T-helper 1 cell treated with Interleukin-12 subunit alpha and Interleukin-12 subunit beta and Interleukin-4 antibody, amounts not matched to agents 30 μg/mL and 1 μg/mL, for 36 hours (primary cell): ENCODE data around the gene SPART.
A peak's percentile ranks its signal among the peaks of the same experiment; 100 is the strongest.

Experiments
- H3K27ac Mint-ChIP-seq: one replicate; pipeline ENCODE4 v1.8.0; 2021; ENCODE audit warnings: mild to moderate bottlenecking, mixed read lengths
- H3K27me3 Mint-ChIP-seq: one replicate; pipeline ENCODE4 v1.8.0; 2021; ENCODE audit warnings: low read depth, mixed read lengths
- H3K36me3 Mint-ChIP-seq: one replicate; pipeline ENCODE4 v1.8.0; 2021; ENCODE audit warnings: low read depth, mixed read lengths
- H3K4me1 Mint-ChIP-seq: one replicate; pipeline ENCODE4 v1.8.0; 2021; ENCODE audit warnings: low read depth, mixed read lengths
- H3K4me3 Mint-ChIP-seq: one replicate; pipeline ENCODE4 v1.8.0; 2021; ENCODE audit warnings: mild to moderate bottlenecking, moderate library complexity, mixed read lengths
- H3K9me3 Mint-ChIP-seq: one replicate; pipeline ENCODE4 v1.8.0; 2021; ENCODE audit warnings: mixed read lengths

Gene SPART, protein sequence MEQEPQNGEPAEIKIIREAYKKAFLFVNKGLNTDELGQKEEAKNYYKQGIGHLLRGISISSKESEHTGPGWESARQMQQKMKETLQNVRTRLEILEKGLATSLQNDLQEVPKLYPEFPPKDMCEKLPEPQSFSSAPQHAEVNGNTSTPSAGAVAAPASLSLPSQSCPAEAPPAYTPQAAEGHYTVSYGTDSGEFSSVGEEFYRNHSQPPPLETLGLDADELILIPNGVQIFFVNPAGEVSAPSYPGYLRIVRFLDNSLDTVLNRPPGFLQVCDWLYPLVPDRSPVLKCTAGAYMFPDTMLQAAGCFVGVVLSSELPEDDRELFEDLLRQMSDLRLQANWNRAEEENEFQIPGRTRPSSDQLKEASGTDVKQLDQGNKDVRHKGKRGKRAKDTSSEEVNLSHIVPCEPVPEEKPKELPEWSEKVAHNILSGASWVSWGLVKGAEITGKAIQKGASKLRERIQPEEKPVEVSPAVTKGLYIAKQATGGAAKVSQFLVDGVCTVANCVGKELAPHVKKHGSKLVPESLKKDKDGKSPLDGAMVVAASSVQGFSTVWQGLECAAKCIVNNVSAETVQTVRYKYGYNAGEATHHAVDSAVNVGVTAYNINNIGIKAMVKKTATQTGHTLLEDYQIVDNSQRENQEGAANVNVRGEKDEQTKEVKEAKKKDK

DNA sequence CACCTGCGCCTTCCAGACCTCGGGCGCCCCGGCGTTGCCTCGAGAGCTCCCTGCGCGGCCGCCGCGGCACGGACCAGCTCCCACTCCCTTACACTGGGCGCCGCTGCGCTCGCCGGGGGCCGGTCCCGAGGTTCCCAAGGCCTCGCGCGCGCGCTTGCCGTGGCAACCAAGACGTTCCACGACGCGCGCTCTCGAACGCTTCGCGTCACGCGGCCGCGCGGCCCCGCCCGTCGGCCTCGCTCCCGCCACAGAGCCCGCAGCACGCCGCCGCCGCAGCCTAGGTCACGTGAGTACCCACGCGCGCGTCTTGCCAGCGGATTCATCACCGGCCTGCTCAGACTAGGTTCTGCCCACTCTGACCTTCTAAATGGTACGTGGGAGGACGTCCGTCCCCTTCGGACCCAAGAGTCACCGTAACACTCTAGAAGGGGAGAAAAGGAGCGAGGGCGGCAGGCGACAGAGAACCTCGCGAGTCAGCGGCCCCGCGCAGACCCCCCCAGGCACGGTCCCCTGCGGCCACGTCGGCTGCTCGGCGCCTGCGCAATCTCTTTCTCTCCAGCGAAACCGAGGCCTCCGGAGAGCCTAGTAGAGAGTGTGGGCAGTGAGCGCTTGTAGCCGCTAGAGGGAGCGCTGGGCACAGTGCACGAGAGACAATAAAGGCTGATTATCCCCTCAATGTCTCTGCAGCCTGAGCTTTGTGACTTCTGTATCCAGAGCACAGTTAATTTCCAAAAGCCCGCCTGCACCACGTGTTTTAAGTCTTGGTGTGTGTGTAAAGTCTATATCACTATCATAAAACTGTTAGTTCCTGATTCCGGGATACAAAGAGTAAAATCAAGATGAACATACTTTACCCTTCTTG is at the start of gene SPART:
SPART (minus strand) TSS at position 173 of the 862 bp plus-strand sequence. CDS start 10,564 bp downstream, outside the sequence.
- H3K27ac Mint-ChIP-seq = peak within 1 kb of the TSS; percentile 97
- peaks cover 1% of the 10 kb centered on the region for H3K36me3 Mint-ChIP-seq
- peaks cover 31% of the 10 kb centered on the region for H3K4me1 Mint-ChIP-seq
- peak within 1 kb of the TSS; percentile 92 for H3K4me3 Mint-ChIP-seq
- no peaks in the 10 kb centered on the region for H3K27me3 Mint-ChIP-seq
- no peaks in the 10 kb centered on the region for H3K9me3 Mint-ChIP-seq

DNA sequence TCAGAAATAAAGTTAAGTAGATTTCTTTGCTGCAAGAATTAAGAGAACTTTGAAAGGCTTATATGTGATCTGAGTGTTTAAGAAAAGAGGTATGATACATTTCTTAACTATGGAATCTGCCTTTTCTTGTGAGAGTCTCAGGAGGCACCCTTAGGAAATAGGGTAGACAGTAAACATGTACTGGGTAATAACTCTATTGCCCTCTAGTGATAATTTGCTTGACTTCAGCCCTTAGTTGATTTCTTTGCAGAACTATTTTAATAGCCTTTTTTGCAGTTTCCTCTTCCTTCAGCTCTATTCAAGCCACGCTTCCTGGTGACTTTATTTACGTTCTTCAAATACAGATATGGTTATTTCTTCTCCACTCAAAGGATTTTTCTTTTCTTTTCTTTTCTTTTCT is 49.1 kb upstream of the SPART start:
- H3K36me3 Mint-ChIP-seq = no peaks in the 10 kb centered on the region
- peaks cover 5% of the 10 kb centered on the region for H3K27me3 Mint-ChIP-seq
- H3K9me3 Mint-ChIP-seq = no peaks in the 10 kb centered on the region
- no peaks in the 10 kb centered on the region for H3K4me1 Mint-ChIP-seq
- no peak overlapping the region for H3K4me3 Mint-ChIP-seq
- H3K27ac Mint-ChIP-seq = no peak overlapping the region

DNA sequence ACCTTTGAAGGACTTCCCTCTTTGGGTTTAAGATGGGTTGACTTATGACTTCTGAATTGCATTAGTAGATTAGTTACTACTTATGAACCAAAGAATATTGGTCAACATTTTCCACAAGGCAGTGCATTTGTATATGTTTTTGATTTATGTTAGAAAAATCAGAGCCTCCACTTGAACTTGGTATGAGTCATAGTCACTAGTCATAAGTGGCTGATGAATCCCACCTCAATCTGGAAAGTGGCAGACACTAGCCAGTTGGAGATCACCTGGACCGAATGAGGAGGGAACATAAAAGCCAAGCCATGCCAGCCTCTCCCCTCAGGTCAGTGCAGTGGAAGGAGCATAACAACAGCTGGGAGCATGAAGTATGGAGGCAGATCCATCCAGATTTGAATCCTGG is 39.3 kb upstream of the SPART start:
- H3K4me3 Mint-ChIP-seq = no peak overlapping the region
- no peaks in the 10 kb centered on the region for H3K9me3 Mint-ChIP-seq
- H3K27ac Mint-ChIP-seq = no peak overlapping the region
- no peaks in the 10 kb centered on the region for H3K4me1 Mint-ChIP-seq
- peaks cover 18% of the 10 kb centered on the region for H3K27me3 Mint-ChIP-seq
- H3K36me3 Mint-ChIP-seq = no peaks in the 10 kb centered on the region

DNA sequence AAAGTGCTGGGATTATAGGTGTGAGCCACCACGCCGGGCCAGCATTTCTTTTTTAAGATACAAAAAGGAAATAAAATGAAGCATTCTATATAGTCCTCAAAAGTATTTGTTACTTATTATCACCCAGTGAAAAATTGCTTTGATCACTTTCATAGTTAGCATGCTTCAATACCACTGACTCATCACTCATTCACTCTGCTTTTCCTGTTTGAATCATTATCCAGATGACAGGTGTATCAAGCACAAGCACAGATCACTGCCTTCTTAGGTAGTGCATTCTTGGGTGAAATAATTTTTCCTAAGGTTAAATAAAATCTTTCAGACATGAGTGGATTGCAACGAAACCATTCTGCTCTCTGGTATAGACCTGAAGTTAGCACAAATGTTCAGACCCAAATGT is 35.8 kb upstream of the SPART start:
- no peaks in the 10 kb centered on the region for H3K9me3 Mint-ChIP-seq
- no peaks in the 10 kb centered on the region for H3K4me1 Mint-ChIP-seq
- H3K27me3 Mint-ChIP-seq = peaks cover 14% of the 10 kb centered on the region
- H3K4me3 Mint-ChIP-seq = no peak overlapping the region
- no peak overlapping the region for H3K27ac Mint-ChIP-seq
- H3K36me3 Mint-ChIP-seq = no peaks in the 10 kb centered on the region

DNA sequence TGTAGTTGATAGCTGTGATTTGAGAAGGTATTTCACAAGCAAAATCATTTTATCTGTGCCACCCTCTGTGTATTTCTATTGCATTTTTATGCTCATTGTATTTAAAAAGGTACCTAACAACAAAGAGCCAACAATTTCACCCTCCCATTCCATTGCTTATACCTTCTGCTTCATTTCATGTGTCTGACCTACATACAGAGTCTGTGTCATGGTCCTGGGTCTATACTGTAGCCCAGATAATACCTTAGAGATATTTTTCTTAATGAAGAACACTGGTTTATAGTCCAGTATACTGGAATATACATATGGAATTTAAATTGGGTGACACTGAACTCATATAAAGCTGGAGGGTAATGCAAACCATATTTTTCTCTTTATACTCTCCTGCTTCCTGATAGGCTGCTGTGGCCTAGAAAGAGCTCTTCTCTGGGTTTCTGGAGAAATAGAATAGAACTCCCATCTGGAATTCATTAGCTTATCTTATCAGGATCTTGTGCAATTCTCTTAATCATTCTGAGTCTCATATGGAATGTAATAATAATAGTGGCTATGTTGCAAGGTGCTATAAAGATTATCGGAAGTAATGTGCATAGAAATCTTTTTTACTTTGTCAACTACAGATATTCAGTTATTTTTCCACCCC is 31.8 kb upstream of the SPART start:
- Mint-ChIP-seq H3K4me3 (no peak overlapping the region), H3K4me1 (no peaks in the 10 kb centered on the region)

DNA sequence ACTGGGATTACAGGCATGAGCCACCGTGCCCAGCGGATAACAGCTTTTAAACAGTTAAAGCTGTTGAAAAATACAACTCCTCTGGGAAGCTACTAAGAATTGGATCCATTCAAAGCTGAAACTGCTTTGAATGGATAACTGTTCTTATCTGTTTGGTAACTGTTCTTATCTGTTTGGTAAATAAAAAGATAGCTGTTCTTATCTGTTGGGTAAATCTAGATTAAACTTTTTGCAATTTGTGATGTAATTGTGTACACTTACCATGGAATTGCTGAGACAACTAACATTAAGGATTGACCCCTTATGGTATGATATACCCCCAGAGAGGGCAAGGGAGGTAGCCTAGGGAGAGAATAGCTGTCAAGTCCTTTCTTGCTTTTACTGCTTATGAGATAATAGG is 27.9 kb upstream of the SPART start:
- no peak overlapping the region for H3K4me3 Mint-ChIP-seq
- H3K27ac Mint-ChIP-seq = no peak overlapping the region
- H3K36me3 Mint-ChIP-seq = no peaks in the 10 kb centered on the region
- H3K9me3 Mint-ChIP-seq = no peaks in the 10 kb centered on the region
- no peaks in the 10 kb centered on the region for H3K4me1 Mint-ChIP-seq
- H3K27me3 Mint-ChIP-seq = peaks cover 8% of the 10 kb centered on the region

More for the DNA sequence above, 31.8 kb upstream of the SPART start:
- H3K36me3 Mint-ChIP-seq = no peaks in the 10 kb centered on the region
- no peaks in the 10 kb centered on the region for H3K9me3 Mint-ChIP-seq
- no peak overlapping the region for H3K27ac Mint-ChIP-seq
- no peaks in the 10 kb centered on the region for H3K27me3 Mint-ChIP-seq

DNA sequence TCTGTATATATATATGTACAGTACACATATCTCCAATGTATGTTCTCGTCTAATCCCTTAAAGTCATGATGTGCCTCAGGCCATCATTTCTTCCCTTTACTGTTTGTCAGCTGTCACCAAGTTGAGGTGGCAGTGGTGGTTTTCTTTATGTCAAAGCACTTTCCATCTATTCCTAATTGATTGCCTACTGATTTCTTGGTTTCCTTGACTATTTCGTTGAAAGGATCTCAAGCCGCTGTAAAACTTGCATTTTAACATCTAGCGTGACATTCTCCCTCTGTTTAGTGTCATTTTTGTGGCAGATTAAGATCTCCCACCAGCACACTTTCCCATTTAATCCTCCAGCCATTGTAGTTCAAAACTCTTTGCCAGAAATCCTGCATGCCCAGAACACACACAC is 25.0 kb upstream of the SPART start:
- Mint-ChIP-seq H3K27me3 (peaks cover 10% of the 10 kb centered on the region), H3K9me3 (no peaks in the 10 kb centered on the region), H3K36me3 (no peaks in the 10 kb centered on the region), H3K4me1 (no peaks in the 10 kb centered on the region), H3K4me3 (no peak overlapping the region), H3K27ac (no peak overlapping the region)

GRCh38 chr13:36370108-36370429 is 23.9 kb upstream of the SPART start:
- Mint-ChIP-seq H3K9me3 (no peaks in the 10 kb centered on the region), H3K4me3 (no peak overlapping the region), H3K27me3 (peaks cover 10% of the 10 kb centered on the region), H3K4me1 (no peaks in the 10 kb centered on the region), H3K27ac (no peak overlapping the region), H3K36me3 (no peaks in the 10 kb centered on the region)

DNA sequence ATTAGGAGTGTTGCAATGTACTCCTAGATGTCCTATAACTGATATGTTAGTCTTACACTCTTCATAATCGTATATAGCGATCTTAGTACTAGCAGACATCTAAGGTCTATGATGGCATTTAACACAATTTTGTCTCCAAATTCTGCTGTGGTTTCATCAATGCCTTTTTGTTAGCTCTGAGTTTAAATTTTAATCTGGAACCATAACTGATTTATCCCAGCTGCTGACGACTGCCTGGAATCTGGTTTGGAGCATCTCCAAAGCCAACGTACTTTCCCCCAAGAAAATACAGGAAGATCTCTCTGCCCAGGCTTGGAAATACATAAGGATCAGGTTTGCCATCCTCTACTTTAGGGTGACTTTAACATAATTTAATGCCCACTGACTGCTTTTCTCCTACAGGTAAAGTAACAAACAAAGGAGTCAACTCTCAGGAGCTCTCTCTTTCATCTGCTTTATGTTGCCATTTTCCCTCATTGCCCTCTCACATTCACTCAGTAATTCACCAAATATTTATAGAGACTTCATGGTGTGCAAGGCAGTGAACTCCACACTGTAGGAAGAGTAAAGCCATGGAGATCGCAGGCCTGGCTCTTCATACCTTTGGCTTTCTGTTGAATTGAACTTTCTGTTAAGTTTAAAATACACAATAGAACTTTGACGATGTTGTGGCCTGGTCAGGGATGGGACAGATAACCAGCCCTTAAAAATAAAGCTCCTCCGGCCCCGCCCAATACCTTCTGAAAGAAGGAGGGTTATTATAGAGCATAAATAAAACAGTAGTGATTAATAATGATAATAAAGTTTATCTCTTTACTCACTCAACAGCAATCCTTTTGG is 23.3 kb upstream of the SPART start:
- H3K9me3 Mint-ChIP-seq = no peaks in the 10 kb centered on the region
- no peaks in the 10 kb centered on the region for H3K36me3 Mint-ChIP-seq
- no peaks in the 10 kb centered on the region for H3K4me1 Mint-ChIP-seq
- no peak overlapping the region for H3K27ac Mint-ChIP-seq
- no peak overlapping the region for H3K4me3 Mint-ChIP-seq
- peaks cover 10% of the 10 kb centered on the region for H3K27me3 Mint-ChIP-seq

DNA sequence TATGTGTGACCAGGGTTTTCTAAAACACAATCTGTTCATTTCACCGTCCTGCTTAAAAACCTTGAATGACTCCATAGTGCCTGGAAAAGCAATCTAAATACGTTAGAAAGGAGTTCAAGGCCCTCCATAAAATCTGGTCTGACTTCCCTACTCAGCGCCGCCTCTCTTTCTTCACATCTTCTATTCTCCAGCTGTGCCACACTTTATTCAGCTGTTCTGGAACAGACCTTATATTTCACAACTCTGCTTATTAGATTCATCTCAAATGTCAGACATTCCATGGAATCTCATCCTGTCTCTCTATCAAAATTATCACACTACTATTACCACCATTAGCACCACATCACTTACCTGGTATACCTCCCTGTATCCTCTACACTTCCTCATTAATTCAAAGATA is 19.8 kb upstream of the SPART start:
- Mint-ChIP-seq H3K9me3 (no peaks in the 10 kb centered on the region), H3K4me3 (no peak overlapping the region), H3K27me3 (peaks cover 14% of the 10 kb centered on the region), H3K4me1 (no peaks in the 10 kb centered on the region), H3K27ac (no peak overlapping the region), H3K36me3 (no peaks in the 10 kb centered on the region)

DNA sequence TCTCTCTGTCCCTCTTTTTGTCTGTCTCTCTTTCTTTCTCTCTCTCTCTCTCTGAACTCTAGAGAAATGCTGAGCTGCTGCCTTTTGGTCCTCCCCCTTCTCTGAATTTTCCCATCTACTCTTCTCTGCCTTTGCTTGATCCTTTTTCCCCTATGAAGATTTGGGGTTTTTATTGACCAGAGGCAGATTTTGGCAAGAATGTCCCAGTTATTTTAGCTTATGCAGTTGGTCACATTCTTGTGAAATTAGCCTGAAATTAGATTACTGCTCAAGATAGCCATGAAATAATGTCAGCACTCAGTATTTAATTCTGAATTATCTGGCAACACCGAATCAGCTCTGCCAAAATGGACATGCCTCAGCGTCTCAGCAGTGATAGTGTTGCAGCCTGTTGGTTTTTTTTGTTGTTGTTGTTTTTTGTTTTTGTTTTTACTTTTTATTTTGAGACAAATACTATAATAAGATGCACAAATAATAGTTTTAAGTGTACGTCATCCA is 17.2 kb upstream of the SPART start:
- Mint-ChIP-seq H3K27me3 (peaks cover 11% of the 10 kb centered on the region), H3K36me3 (no peaks in the 10 kb centered on the region), H3K27ac (no peak overlapping the region), H3K9me3 (no peaks in the 10 kb centered on the region), H3K4me3 (no peak overlapping the region), H3K4me1 (no peaks in the 10 kb centered on the region)

GRCh38 chr13:36362914-36363313 is 16.7 kb upstream of the SPART start:
- Mint-ChIP-seq H3K27me3 (peaks cover 11% of the 10 kb centered on the region), H3K36me3 (no peaks in the 10 kb centered on the region), H3K9me3 (no peaks in the 10 kb centered on the region), H3K4me3 (no peak overlapping the region), H3K27ac (no peak overlapping the region), H3K4me1 (no peaks in the 10 kb centered on the region)

DNA sequence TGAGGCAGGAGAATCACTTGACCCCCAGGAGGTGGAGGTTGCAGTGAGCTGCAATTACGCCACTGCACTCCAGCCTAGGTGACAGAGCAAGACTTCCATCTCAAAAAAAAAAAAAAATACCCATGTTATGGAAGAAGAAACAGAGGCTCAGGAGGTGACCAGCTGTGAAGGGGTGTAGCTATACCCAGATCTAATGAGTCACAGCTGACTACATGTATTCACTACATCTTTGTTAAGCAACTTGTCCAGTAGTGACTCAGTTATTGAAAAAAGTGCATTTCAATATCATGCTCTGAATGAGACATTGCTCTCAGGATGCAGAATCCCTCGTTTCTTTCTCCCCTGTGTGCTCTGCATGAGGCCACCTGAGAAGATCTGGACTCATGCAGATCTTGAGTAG is 16.1 kb upstream of the SPART start:
- Mint-ChIP-seq H3K27me3 (peaks cover 11% of the 10 kb centered on the region), H3K9me3 (no peaks in the 10 kb centered on the region), H3K36me3 (no peaks in the 10 kb centered on the region), H3K4me1 (no peaks in the 10 kb centered on the region), H3K27ac (no peak overlapping the region), H3K4me3 (no peak overlapping the region)
